ENCODE data around the gene DNAJB5.
"Not testable (repeated sequence)": the region's sequence is repeated elsewhere in the genome, so short reads cannot be mapped to it uniquely, and the experiment has no call there.

The DNAJB5 gene

GRCh38 chr9:34989003-34989945 lies at the start of gene DNAJB5:
TSS of gene DNAJB5 (plus strand) at chr9:34989745. CDS start at chr9:34990631, 886 bp downstream.
- DNase-seq = peak; percentile 99

- DNase-seq = not testable (repeated sequence)
These were observed 49.6 kb upstream of the DNAJB5 start for GRCh38 chr9:34939989-34940388.

- no peak for DNase-seq
These were observed 41.1 kb upstream of the DNAJB5 start for GRCh38 chr9:34948451-34948850.

- no peak for DNase-seq
These were observed 35.3 kb upstream of the DNAJB5 start for GRCh38 chr9:34954225-34954624.

- not testable (repeated sequence) for DNase-seq
These were observed 33.5 kb upstream of the DNAJB5 start for GRCh38 chr9:34956066-34956465.

- DNase-seq = peak; percentile 5
These were observed 32.9 kb upstream of the DNAJB5 start for GRCh38 chr9:34956648-34957047.

- no peak for DNase-seq
These were observed 31.8 kb upstream of the DNAJB5 start, which contains the start of gene PHF24 for GRCh38 chr9:34957492-34958410. TSS of gene PHF24 (plus strand) at chr9:34958285. CDS start at chr9:34971299, 13,014 bp downstream.

- DNase-seq = no peak
These were observed 31.0 kb upstream of the DNAJB5 start for GRCh38 chr9:34958411-34958982.

GRCh38 chr9:34959461-34959860 lies 30.1 kb upstream of the DNAJB5 start:
- DNase-seq = no peak

GRCh38 chr9:34961574-34962490 lies 27.7 kb upstream of the DNAJB5 start:
- peak; percentile 33 for DNase-seq

- no peak for DNase-seq
These were observed 27.0 kb upstream of the DNAJB5 start for GRCh38 chr9:34962546-34962945.

GRCh38 chr9:34963552-34963951 lies 26.0 kb upstream of the DNAJB5 start:
- no peak for DNase-seq

- DNase-seq = no peak
These were observed 25.1 kb upstream of the DNAJB5 start for GRCh38 chr9:34964458-34964857.

- DNase-seq = no peak
These were observed 18.3 kb upstream of the DNAJB5 start for GRCh38 chr9:34971146-34971811.

- no peak for DNase-seq
These were observed 14.9 kb upstream of the DNAJB5 start for GRCh38 chr9:34974664-34975063.

GRCh38 chr9:34976441-34976840 lies 13.1 kb upstream of the DNAJB5 start:
- no peak for DNase-seq

- DNase-seq = no peak
These were observed 12.6 kb upstream of the DNAJB5 start for GRCh38 chr9:34976992-34977391.

- DNase-seq = no peak
These were observed 9.3 kb upstream of the DNAJB5 start for GRCh38 chr9:34980181-34980761.

GRCh38 chr9:34982361-34982760 lies 7.2 kb upstream of the DNAJB5 start:
- DNase-seq = no peak

- DNase-seq = no peak
These were observed 6.3 kb upstream of the DNAJB5 start for GRCh38 chr9:34983209-34983608.

- DNase-seq = no peak
These were observed 5.5 kb upstream of the DNAJB5 start for GRCh38 chr9:34984049-34984448.
